HG02642 (cell line): ENCODE results near the gene OR10A3.

Experiments used
- ATAC-seq: cut with Tn5 transposase; IDR thresholded peaks from one replicate; pipeline ENCODE4 v1.9.1; 2021; ENCODE audit warnings: mild to moderate bottlenecking; ENCODE audit not compliant: unreplicated experiment, poor library complexity

The OR10A3 gene, protein sequence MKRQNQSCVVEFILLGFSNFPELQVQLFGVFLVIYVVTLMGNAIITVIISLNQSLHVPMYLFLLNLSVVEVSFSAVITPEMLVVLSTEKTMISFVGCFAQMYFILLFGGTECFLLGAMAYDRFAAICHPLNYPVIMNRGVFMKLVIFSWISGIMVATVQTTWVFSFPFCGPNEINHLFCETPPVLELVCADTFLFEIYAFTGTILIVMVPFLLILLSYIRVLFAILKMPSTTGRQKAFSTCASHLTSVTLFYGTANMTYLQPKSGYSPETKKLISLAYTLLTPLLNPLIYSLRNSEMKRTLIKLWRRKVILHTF

DNA sequence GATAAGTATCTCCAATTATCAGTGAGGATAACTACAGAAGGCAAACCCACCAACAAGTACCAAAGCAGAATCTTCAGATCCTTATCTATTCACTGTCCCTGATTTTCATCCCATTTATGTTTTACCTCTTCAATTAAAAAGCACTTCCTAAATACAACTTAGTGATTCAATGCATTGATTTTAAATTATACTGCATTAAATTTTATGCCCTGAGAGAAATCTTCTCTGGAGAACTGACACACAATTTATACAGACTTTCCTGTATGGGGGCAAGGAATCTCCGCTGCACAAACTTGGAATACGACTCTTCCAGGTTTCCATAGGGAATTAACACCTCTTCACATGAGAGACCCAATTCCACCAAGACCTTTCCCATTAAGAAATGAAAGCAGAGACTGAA lies at the start of gene OR10A3:
TSS of gene OR10A3 (minus strand) at position 101 of the 400 bp plus-strand sequence. CDS start 2,188 bp downstream, outside the sequence.
- no peak for ATAC-seq

DNA sequence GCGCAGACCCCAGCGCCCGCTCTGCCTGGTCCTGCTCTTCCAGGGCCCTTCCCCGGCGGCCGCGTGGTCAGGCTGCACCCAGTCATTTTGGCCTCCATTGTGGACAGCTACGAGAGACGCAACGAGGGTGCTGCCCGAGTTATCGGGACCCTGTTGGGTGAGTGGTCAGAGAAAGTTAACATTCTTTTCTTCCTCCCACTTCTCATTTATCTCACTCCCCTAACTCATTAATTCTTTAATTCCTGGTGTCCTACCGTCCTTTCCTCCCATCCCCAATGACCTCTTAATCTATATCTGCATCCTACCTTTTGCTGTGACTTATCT lies 46.0 kb upstream of the OR10A3 start:
- peak; percentile 22 for ATAC-seq

DNA sequence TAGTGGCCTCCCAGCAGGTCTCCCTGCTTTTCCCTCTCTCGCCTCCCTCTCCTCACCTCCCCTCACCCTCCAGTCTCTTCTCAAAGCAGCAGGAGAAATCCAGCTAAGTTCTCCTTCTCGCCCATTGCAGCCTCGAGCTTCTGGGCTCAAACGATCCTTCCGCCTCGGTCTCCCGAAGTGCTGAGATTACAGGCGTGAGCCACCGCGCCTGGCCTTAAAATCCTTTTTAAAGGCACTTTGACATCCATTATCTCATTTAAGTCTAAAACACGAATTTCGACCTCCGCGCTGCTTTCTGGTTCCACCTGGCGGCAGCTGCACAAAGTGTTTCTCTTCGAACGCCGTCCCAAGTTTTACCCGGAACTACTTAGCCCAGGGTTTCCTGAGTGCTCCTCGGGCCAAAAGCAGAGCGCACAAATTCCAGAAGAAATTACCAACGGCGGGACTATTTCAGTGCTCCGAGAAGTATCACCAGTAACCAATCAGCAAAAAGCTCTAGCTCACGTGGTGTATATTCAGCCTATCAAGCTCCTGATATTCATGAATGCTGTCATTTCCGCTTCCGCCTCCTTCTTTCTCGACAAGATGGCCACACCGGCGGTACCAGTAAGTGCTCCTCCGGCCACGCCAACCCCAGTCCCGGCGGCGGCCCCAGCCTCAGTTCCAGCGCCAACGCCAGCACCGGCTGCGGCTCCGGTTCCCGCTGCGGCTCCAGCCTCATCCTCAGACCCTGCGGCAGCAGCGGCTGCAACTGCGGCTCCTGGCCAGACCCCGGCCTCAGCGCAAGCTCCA lies 45.5 kb upstream of the OR10A3 start, which contains the start of gene EIF3F:
TSS of gene EIF3F (plus strand) at position 570 of the 792 bp plus-strand sequence. CDS start at position 586, 16 bp downstream.
- ATAC-seq = peak; percentile 96

DNA sequence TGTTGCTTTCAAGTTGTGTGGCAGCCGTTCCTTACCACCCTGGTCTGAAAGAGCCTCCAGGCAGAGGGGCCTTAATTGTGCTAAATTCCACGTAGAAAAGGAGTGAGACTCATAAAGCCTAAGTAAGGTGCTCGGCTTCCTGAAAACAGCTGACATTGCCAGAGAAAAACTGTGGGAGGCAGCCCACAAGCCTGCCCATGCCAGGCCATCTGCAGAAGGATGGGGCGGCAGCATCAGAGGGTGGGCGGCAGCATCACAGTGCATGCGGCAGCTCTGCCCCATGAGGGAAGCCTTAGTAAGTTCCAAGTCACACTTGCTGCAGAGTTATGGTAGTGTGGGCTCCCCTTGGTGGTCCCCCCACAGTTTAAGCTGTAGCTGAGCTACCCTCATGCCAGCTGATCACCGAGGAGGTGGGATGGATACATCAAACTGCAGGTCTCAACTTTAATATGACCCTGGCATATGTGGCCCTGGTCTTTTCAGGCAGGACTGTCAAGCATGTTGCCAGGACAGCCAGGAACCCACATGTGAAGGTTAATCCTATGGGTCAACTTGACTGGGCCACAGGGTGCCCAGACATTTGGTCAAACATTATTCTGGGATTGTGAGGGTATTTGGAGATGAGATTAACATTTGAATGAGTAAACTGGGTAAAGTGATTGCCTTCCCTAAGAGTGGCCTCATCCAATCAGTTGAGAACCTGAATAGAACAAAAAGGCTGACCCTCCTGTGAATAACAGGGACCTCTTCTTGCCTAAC lies 42.5 kb upstream of the OR10A3 start:
- ATAC-seq = no peak

DNA sequence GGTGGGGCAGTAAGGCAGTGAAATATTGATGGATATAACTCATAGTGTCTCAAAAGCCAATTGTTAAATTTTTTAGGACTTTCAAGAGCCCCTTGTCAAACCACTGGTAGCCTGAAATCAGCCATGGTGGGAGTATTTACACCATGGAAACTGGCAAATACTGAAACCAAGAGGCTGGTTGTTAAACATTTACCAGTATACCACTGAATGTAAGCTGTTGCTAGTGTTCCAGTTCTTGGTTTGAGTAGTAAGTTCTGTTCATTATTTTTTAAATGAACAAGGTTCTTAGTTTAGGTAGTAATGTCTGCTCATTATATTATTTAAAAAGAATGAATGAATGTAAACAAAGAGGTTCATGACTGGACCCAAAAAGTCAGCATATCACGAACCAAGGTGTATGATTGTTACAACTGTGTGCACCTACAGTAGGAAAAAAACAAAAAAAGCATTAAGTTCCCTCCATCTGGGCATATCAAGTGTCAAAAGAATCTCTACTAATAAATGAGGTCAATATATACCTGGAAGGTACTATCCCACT lies 41.1 kb upstream of the OR10A3 start:
- peak; percentile 35 for ATAC-seq

DNA sequence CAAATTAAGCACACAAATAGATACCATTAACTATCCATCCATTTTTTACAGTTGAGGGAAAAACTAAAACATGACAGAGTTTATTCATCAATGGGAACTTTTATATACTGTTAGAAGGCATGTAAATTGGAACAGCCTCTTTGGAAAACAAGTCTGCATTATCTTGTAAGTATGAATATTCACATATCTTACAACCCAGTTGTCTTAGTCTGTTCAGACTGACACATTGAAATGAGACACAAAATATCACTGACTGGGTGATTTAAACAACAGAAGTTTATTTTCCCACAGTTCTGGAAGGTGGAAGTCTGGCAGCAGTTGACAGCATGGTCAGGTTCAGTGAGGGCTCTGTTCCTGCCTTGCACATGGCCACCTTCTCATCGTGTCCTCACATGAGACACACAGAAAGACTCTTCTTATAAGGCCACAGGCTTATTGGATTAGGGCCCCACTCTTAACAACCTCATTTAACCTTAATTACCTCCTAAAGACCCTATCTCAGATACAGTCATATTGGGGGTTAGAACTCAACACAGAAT lies 40.2 kb upstream of the OR10A3 start:
- ATAC-seq = no peak

DNA sequence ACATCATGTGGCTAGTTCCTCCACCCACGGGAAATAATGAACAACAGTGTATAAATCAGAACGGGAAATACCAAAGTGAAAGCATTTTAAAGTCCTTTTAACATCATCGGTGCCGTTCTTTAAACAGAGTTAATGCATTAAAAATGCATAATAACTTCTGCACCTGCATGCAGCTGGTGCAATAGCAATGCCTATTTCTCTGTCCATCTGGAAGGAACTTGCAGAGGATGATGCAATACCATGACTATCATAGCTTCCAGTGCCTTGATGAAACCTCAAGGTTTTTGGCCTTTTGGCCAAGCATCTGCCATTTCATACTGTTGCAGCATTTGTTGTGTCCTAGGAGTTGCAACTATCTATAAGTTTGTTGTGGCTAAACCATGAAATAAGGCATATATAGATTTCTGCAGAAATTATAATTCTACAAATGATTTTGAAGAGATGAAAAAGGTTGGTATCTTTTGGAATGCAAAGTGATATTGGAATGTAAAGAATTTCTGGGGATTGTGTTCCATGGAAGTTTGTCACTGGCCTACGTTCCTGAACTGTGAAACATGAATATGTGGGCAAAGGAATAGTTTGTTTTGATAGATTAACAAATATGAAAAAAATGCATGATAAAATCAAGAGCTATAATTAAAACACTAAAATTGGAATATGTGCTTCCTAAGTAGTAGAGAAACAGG lies 35.9 kb upstream of the OR10A3 start:
- ATAC-seq = no peak

DNA sequence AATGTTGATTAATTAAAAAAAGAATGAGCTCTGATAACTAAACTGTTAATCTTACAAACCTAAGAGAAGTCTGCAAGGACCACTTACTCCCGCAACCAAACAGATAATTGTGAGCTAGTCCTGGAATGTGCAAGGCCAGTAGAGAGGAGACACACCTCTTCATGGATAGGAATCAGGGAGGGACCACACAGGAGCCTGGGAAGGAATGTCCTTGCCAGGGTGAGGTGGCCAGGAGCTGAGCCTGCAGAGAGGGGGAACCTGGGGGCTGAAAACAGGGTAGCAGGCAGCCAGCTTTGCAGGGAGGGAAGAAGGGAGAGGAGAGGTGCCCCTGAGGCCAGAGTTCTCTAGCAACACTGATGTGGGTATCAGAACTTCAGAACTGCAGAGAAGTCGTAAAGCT lies 33.2 kb upstream of the OR10A3 start:
- ATAC-seq = no peak

DNA sequence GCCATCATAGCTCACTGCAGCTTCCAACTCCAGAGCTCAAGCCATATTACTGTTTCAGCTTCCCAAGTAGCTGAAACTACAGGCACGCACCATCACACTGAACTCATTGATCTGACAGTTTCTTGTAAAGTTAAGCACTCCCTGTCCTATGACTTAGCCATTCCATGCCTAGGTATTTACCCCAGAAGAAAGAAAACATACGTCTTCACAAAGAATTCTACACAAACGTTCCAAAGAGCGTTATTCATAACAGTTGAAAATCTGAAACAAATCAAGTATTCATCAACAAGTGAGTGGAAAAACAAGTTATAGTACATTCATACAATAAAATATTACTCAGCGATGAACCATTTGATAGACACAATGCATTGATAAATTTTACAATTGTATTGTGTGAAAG lies 31.5 kb upstream of the OR10A3 start:
- no peak for ATAC-seq

DNA sequence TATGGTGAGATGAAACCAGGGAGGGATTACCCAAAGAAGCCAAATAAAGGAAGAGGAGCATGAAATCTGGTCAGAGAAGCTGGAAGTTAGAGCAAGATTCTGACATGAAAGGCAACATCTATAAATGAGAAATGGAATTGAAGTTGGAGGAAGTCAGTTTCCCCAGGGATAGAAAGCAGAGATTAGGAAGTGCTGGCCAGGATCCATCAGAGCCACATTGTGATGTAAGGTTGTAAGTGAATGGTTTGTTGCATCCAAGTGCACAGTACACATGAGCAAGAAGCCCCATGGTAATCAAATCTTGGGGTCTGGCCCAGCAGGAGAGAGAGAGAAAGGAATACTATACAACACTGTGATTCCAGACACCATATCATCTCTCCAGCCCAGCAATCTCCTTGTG lies 30.3 kb upstream of the OR10A3 start:
- no peak for ATAC-seq

DNA sequence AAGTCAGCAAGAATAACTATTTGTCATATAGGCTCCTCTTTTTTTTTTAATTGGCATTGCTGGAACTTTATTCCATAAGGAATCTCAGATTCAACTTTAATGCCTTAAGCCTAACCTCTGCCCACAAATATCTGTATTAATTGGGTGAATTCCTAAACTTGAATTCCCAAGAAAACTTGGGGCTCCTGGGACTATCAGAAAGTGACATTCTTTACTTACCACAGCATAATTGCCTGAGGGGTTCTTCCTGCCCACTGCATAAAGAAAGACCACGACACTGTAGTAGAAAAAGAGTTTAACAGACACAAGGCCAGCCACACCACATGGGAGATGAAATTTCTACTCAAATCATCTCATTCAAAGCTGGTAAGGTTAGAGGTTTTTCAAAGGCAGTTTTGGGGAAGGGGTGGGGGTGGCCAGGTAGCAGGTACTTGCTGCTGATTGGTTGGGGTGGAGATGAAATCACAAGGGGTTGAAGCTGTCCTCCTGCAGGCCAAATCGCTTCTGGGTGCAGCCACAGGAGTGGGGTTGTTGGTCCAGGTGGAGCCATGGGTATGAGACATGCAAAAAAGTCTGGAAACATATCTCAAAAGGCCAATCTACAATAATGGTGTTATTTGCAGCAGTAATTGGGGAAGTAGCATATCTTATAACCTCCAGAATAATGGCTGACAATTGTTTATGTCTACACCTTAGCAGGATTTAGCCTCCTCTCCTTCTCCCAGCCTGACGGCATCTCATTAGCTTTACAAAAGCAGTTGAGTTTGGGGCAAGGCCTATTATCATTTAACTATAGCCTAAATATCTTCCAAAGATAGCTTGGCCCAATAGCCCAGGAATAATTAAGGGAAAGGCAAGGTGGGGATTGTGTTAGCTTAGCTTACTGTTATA lies 28.5 kb upstream of the OR10A3 start:
- no peak for ATAC-seq

DNA sequence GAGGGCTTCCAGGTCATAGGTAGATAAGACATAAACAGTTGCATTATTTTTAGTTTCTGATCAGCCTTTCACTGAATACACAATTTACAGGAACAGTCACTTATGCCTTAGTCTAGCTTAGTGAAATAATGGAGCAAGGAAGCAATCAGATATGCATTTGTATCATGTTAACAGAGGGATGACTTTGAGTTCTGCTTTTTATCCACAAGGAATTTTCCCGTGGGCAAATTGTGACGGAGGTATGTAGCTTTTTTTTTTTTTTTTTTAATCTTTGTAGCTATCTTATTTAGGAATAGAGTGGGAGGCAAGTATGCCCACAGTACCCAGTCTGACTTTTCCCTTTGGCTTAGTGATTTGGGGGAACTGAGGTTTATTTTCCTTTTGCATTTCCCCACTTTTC lies 27.2 kb upstream of the OR10A3 start:
- no peak for ATAC-seq

DNA sequence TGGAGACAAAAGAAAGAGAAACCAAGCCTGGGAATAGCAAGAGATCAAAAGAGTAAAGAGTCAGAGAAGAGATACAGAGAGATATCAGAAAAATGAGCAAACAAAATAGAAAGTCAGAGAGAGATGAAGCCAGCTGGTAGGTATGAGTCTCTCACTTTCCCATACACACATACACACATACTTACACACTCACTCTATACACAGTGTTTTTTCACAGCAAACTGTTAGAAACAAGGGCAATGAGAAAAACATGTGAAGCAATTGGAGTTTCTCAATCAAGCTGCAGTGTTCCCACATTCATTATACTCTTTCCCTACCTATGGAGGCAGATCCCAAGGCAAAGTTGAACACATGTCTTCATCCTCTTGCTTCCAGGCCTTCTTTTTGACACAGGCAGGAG lies 26.3 kb upstream of the OR10A3 start:
- no peak for ATAC-seq

DNA sequence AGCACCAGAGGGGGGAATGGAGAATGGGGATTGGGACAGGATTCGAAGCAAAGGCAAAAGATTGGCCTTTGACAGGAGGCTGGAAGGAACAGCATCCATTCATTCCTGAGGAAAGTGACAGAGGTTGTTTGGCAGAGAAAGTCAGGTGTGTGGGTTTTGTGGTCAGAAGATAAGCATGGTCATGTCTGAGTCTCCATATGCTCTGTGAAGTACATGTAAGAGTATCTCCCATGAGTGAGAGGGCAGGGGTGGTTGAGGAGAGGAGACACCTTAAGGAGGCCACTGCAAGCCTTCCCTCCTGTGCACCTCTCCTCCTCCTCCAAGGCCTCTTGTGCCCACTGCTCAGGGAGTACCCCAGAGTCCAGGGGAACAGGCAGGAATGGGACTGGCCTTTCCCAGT lies 25.6 kb upstream of the OR10A3 start:
- no peak for ATAC-seq

DNA sequence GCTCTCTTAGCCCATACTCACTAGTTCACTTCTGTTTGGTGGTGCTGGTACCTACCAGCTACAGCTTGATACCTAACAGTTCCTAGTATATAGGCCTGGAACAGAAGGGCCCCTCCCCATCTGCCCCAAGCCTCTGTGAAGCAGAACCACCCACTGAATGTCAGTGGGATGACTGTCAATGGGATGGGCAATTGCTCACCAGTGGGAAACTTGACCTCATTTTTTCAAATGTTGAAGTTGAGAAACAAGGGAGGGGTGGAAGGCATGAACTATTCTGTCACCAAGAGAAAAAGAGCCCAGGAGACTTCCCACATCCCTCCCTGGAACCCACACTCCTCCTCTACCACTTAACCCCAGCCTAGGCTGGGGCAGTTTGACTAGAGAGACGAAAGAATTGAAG lies 23.9 kb upstream of the OR10A3 start, which contains the start of gene NLRP10:
TSS of gene NLRP10 (minus strand) at position 62 of the 400 bp plus-strand sequence. CDS start 1,952 bp downstream, outside the sequence.
- ATAC-seq = no peak

DNA sequence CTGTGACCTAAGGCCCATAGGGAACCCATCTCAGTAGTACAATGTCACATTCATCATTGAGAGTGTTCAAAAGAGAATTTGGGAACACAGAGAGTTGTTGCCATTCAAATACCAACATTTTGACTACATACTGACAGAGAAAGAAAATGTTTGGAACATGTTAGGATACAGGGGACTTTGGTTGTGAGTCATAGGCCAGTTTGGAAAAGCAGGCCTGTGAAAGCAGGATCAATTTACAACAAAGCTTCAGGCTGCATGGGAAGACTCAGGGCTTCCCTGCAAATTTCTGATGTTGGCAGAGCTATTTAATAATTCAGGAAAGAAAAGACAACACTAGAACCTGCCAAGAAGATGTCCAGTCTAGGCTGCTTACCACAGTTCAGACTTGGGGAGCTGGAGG lies 23.4 kb upstream of the OR10A3 start:
- ATAC-seq = no peak

DNA sequence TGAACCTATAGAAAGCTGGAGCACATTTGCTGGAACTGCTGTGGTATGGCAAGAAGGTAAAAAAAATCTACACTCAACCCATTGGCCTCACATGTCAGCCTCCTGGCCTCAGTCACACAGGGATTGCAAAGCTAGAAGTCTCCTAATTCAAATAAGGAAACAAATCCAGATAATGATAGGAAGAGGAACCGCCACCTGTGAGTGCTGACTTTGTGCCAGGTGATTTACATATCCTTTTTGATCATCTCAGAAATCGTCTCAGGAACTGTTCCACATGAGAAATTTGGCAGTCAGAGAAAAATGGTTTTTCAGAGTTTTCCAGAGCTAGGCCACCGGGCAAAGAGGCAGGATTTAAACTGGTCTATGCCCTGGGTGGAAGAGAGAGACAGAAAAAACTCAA lies 22.8 kb upstream of the OR10A3 start:
- ATAC-seq = no peak

DNA sequence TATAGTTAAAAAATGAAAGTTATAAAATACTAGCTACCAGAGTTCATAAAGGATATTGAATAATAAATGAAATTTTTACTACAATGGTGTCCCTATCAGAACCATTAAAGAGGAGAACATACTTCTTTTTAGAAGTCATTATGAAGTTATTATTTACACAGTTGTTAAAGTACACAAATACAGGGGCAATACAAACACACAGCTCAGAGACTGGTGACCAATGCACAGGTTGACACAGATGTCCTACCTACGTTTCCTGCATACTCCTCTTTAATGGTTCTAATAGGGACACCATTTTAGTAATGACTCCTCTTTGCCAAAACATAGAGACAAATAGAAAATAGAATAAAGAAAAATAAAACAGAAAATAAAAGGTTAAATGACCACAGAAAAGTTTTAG lies 13.7 kb upstream of the OR10A3 start:
- no peak for ATAC-seq

DNA sequence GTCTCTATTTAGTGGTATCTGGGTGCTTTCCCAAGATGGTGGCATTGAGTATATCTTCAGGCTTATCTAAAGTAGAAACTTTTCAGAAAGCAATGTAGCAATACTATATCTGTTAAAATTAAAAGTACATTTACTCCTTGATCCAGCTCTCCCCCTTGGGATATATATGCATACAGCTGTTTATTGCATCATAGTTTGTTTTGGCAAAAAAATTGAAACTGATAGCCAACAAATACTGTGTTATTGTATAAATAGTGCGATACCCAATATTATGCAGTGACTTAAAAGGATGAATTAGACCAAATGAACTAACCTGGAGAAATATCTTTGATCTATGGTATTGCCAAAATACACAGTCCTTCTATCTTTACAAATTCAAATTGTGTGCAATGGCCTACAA lies 8.4 kb upstream of the OR10A3 start:
- no peak for ATAC-seq
